GM19328 (cell line): ENCODE data around the gene NHSL1.

Experiments
- ATAC-seq: cut with Tn5 transposase; IDR thresholded peaks from one replicate; pipeline ENCODE4 v1.9.1; 2021; ENCODE audit warnings: mild to moderate bottlenecking, moderate library complexity; ENCODE audit not compliant: unreplicated experiment

NHSL1 gene, protein sequence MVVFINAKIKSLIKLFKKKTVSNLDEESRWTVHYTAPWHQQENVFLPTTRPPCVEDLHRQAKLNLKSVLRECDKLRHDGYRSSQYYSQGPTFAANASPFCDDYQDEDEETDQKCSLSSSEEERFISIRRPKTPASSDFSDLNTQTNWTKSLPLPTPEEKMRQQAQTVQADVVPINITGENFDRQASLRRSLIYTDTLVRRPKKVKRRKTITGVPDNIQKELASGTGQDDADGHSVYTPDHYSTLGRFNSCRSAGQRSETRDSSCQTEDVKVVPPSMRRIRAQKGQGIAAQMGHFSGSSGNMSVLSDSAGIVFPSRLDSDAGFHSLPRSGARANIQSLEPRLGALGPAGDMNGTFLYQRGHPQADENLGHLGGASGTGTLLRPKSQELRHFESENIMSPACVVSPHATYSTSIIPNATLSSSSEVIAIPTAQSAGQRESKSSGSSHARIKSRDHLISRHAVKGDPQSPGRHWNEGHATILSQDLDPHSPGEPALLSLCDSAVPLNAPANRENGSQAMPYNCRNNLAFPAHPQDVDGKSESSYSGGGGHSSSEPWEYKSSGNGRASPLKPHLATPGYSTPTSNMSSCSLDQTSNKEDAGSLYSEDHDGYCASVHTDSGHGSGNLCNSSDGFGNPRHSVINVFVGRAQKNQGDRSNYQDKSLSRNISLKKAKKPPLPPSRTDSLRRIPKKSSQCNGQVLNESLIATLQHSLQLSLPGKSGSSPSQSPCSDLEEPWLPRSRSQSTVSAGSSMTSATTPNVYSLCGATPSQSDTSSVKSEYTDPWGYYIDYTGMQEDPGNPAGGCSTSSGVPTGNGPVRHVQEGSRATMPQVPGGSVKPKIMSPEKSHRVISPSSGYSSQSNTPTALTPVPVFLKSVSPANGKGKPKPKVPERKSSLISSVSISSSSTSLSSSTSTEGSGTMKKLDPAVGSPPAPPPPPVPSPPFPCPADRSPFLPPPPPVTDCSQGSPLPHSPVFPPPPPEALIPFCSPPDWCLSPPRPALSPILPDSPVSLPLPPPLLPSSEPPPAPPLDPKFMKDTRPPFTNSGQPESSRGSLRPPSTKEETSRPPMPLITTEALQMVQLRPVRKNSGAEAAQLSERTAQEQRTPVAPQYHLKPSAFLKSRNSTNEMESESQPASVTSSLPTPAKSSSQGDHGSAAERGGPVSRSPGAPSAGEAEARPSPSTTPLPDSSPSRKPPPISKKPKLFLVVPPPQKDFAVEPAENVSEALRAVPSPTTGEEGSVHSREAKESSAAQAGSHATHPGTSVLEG (N-terminal part only)

DNA sequence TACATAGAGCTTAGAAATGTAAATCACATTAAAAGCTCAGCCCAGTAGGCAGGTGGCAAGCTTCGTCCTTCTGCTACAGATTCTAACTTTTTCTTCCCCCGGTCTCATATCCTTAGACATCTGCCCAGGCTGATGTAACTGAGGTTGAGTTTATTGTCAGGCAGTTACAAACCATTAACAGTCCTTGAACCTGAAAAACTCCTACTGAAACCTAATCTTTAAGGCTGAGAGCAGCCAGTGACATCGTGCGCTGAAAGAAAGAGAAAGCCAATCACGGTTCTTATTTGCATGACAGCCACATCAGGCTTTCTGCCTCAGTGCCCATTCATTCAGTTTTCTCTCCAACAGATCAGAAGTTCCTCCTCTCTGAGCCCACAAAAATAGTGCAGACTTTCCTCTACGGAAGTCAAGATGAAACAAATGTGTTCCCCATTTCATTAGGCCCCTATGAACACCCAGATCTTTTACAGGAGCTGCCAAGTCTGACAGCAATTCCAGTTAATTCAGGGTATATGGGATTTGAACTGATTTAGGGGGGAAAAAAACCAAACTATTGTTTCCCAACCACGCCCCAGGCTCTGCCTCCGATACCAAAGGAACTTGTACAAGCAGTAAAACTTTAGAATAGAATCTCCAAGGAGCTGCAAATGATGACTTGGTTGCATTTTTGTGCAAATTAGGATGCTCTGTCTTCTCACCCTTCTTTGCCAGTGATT, at the start of gene NHSL1:
NHSL1 (minus strand) TSS at position 192 of the 716 bp plus-strand sequence. CDS start 204 bp downstream, outside the sequence.
- peak; percentile 97 for ATAC-seq

DNA sequence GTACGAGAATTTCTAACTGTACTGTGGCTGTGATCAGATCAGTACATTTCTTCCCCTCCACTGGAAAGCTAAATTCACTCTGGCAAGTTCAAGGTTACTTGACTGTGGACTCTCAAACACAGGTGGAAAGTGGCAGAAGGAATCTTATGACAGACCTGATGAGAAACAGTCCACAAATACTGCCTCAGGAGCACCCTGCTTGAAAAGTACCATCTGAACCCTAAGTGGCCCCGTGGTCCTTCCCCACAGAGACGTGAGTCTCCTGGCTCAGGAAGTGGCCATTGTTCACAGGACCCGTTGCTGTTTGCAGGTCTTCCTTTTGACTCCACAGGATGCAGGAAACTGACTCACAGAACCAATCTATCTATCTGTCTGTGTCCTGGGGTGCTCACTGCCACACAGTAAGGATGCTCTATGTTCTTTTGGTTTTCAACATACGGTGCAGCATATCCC, 47.5 kb upstream of the NHSL1 start:
- no peak for ATAC-seq

DNA sequence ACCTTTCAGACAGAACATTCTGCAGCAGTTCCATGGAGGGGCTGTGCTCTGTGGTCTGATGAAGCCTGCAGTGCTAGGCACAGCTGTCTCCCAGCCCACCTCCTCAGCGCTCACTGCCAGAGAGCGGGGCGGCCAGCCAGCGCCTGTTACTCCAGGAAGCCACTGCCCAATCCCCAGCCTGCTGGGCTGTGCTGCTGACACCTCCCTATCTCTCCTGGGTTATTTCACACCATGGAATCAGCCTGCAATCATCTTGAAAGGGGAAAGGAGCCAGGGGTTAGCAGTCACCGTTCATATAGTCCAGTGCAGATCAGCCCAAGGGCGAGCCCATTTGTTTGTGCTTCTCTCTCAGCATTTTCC, 46.3 kb upstream of the NHSL1 start:
- no peak for ATAC-seq

DNA sequence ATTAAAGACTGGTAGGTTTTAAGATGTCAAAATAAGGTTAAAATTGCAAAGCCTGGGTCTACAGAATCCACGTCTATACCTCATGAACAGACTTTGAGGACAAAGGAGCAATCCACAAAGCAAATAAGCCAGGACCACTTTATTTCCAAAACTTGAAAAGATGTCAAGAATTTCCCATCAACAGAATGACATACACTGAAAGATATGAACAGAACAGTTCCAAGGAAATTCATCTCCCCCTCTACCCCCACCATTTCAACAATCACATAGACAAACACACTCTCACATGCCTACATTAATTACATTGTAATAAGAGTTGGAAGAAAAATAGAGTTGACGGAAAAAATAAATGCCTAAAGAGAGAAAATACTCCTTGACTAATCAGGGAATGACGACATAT, 45.2 kb upstream of the NHSL1 start:
- ATAC-seq, result no peak

DNA sequence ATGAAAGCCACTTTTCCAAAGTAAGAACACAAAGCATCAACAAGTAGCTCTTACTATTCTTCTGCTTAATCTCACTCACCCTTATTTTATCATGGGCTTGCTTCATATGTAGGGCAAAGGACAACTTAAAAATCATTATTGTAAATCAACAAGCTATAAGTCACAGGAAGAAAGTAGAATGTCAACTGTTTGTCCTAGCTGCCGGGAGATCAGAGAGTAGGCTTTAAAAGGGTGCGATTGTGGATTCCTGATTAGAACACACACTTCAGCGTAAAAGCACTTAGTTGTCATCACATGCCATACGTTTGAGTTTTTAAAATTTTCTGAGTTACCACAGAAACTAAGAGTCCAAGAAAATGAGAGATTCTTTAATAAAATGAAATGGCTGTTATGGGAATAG, 44.4 kb upstream of the NHSL1 start:
- no peak for ATAC-seq

DNA sequence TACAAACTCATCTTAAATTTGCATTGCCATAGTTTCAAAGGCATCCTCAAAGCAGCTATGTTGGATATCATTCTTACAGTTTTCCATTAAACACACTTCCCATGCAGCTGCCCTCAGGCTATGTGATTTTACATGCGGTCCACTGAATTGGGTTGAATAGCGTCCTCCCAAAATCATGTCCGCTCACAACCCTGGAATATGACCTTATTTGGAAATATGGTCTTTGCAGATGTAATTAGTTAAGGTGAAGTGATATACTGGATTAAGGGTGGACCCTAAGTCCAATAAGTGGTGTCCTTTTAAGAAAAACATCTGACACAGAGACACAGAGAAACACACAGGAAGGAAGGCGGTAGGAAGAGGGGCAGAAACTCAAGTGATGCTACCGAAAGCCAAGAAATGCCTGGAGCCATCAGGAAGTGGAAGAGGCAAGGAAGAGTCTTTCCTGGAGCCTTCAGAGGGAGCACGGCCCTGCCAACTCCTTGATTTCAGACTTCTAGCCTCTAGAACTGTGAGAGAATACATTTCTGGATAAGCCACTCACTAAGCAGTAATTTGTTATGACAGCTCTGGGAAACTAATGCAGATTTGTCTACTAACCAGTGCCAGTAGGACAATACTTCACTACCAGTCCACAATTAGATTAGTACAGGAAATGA, 42.7 kb upstream of the NHSL1 start:
- ATAC-seq, result no peak

DNA sequence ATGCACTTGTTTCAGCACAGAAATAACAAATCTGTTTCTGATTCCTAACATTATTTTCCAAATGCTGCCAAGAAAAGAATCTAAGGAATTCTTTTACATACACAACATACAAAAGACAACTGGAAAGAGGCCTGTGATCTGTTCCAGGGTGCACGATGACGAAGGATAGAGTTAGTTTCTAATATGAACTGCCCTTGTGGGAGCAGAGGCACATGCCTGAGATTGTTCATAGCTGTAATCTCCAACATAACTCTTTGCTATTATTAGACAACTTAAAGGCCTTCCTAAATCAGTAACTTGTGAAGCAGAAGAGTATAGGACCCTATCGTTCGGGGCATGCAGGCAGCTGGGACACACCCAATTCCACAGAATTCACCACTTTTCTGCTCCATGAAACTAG, 41.2 kb upstream of the NHSL1 start:
- no peak for ATAC-seq

DNA sequence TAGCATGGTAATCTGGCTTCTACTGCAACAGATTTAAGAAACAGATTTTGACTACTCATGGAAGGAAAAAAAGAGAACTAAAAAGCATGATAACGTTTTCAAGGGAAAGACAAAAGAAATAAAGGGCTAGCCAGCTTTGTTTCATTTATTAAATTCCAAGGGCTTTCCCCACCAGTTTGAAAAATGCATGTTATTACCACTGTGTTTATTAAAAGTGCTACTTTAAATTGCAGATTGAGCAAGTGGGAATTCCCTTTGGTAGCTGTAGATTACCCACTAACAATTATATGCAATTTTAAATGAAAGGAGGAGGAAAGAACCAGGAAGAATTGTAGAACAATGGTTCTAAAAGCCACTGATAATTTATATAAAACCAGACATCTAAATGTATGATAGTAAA, 40.6 kb upstream of the NHSL1 start:
- ATAC-seq, result no peak

DNA sequence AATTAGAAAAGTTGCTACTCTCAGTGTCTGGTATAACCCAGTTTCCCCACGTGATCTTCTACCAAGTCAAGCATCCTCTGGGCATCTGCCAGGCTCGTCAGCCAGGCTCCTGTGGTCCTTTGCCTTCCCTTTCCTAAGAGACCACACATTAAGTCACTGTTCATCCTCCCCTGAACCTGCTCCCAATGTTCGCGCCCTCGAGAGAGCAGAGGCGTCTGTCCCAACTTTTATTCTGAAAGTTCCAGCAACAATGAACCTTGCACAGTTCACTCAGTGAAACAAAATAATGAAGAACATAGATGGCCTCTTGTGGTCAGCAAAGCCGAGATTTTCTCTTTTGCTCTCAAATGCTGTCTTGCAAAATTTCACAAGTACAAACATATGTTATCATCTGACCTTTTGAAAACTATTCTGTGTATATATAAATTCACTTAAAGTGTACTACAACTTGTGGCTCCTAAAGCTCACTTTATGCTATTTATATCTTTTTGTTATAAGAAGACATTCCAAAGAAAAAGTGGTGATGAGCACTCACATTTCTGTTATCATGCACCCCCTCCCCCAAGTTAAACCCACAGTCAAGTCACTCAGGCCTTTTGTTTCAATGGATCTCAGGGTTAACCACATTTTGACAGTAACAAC, 39.2 kb upstream of the NHSL1 start:
- ATAC-seq, result no peak

DNA sequence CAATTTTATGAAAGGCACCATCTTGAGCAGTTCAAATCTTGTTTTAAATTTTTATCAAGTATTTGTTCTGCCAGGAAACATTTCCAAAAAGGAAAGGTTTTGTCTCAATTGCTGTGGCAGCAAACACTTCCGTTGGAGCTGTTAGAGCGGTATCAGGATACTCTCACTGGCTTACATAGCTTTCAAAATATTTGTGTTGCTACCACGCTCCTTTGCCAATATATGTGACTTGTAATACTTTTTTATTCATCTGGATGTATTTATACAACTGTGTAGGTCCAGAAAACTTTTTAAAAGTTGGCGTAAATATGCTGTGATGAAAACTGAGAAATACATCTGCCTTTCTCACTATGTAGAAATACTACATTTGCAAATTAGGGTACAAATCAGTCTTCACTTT, 37.8 kb upstream of the NHSL1 start:
- ATAC-seq, result no peak

DNA sequence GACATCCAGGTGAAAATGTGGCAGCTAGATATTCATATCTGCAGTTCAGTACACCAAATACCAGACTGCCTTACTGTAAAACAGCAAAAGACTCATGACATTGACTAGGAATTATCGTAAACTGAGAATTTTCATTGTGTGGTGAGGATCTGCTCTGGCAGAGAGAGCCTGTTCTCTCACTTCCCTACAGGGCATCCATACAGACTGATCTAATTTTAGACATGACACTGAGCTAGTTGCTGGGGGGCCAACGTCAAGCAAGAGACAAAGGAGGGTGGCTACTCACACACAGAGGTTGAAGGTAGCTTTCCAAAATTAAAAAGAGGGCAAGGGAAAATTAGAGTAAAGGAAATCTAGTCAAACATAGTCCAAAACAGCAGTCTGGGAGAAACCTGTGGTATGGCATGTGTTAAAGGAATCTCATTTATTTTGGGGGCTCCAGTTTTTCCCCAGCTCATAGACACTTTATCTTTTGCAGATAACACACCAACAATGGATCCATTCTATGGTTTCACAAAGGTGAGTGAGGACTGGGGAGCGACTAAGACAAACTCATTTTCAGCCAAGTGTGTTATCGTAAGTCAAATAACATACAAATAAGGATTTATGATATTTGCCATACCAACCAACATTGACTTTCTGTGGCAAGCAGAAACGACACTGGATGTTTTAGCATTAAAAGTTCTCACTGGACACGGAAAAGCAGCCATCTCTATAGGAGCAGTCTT, 36.6 kb upstream of the NHSL1 start:
- ATAC-seq, result no peak

DNA sequence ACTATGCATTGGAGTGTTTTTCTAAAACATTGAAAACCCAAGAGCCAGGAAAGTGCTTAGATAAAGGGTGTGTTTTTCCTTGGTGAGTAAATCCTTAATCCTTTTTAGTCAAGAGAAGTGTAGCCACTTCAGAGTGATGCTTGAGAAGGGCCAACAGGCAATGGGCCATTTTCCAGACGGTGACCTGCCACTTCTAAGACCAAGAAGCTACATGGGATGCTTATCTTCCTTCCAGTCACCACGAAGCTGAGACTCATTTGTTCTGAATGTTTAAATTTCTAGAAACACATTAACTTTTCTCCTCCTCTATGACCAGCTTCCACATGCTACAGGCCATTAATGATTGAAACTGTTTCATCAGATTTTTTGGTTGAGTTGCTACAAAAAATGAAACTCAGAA, 34.4 kb upstream of the NHSL1 start:
- ATAC-seq, result no peak

DNA sequence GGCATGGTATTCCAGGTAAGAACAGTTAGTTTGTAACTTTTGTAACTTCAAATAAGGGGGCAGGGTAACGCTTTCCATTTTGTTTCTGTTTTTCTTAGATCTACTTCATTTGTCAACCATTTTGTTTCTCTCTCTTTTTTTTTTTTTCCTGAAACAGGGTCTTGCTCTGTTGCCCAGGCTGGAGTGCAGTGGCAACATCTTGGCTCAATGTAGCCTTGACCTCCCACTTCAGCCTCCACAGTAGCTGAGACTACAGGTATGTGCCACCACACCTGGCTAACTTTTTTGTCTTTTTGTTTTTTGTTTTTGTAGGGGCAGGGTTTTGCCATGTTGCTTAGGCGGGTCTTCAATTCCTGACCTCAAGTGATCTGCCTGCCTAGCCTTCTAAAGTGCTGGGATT, 32.1 kb upstream of the NHSL1 start:
- ATAC-seq, result no peak

DNA sequence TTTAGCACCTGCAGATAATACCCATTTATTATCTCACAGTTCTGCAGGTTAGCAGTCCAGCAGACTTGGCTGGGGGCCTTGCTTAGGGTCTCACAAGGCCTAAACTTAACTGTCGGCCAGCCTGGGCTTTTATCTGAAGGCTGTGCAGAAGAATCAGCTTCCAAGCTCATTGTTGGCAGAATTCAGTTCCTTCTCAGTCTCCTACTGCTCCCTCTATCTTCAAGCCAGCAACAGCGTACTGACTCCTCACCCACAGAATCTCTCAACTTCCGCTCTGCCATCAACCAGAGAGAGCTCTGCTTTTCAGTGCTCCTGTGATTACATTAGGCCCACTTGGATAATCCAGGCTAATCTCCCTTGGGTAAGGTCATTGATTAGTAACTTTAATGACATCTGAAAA, 30.2 kb upstream of the NHSL1 start:
- ATAC-seq, result no peak

DNA sequence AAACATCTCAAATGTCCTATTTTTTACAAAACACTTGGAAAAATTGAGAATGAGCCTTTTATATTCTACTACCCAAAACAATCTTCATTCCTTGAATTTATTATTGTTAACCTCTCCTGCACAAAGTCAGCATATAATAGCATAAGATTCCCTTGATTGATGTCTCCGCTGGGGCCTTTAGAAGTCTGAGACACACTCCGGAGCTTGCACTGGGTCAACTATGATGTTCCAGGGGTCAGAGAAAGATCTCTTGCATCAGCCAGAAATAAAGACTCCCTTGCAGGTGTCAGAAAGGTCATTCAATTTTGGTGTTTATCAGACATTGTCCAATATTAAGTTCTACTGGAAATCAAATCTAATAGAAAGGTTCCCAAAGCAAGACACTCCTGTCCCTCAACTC, 29.7 kb upstream of the NHSL1 start:
- no peak for ATAC-seq

DNA sequence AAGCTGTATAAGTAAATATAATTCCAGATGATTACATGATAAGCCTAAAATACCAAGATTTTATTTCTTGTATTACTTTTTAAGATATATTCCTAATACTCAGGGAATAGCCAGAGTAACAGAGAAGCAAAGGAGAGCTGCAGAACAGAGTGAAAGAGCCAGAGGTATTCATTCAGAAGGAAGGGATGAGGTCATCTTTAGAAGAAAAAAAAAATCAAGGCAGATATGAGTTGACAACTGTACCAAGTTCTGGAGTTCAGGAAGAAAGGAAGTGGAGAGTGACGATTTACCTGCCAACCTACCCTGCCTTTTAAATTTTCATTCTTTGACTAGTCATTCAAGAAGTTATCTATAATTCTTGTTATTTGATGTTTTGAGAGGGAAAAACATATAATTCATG, 28.8 kb upstream of the NHSL1 start:
- no peak for ATAC-seq

DNA sequence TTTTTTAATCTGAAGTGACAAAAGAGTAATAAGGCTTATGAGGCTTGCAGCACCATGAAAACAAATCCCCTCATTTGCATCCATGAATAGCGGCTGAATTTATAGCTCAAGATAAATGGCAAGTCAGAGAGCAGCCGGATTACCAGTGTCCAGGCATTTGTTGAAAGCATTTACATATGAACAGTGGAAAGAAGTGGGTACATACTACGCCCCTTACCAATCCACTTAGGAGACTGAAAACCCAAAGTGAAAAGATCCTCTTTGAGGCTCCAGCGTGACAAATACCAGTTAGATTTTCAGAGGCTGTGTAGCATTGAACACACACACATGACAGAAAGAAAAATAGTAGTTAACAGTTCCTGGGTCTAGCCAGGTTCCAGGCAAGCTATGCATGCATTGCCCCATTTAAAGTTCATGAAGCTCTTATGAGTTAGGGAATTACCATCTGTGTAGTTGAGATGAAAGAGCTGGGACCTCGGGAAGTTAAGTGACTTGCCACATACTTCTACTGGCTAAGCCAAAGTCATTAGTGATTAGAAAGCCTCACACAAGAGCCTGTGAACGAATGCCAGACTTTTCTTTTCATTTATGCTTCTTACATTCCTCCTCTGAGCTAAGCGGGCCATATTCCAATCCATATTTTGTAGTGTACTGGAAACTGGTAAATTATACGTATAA, 28.3 kb upstream of the NHSL1 start:
- ATAC-seq, result no peak

DNA sequence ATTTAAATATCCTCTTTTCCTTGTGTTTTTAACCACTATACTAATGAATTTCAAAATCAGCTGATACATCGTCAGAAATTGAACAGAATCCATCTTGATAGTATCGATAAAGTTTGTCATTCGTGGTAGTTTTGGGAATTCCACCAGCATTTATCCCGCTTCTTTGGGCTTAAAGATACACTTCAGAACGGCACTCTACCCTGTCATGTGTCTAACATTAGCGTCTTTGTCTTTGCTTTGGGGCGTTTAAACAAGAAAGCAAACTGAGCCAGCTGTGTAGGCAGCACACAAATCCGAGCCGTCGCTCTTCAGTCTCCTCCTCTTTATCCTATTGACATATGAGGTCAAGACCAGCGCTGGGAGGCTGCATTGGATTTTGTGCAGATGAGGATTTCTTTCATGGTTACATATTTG, 27.5 kb upstream of the NHSL1 start:
- no peak for ATAC-seq
